Central memory CD8-positive, alpha-beta T cell (primary cell): ENCODE results near the gene NCAM1.

Experiments
- ATAC-seq: fragments of 150-1000 bp; cut with Tn5 transposase; replicated peaks from 2 replicates; pipeline ENCODE4 v1.10.0; 2022; ENCODE audit warnings: mild to moderate bottlenecking, moderate FRiP score, moderate number of reproducible peaks; ENCODE audit not compliant: poor library complexity, severe bottlenecking; ENCODE audit errors: extremely low read depth
- DNase-seq, 2 donors: peaks; one replicate each; pipeline ENCODE4 v3.0.0; 2021; ENCODE audit warnings: low spot score in 2 of 2
- H3K27ac Mint-ChIP-seq: one replicate; pipeline ENCODE4 v1.8.0; 2022; ENCODE audit warnings: low read depth, mild to moderate bottlenecking, moderate library complexity, mixed read lengths
- H3K27me3 Mint-ChIP-seq: one replicate; pipeline ENCODE4 v1.8.0; 2022; ENCODE audit warnings: mixed read lengths
- H3K36me3 Mint-ChIP-seq: one replicate; pipeline ENCODE4 v1.8.0; 2022; ENCODE audit warnings: mild to moderate bottlenecking, moderate library complexity, mixed read lengths; ENCODE audit not compliant: insufficient read depth
- H3K4me1 Mint-ChIP-seq: one replicate; pipeline ENCODE4 v1.8.0; 2022; ENCODE audit warnings: mixed read lengths
- H3K4me3 Mint-ChIP-seq: one replicate; pipeline ENCODE4 v1.8.0; 2022; ENCODE audit warnings: mild to moderate bottlenecking, moderate library complexity, mixed read lengths
- H3K9me3 Mint-ChIP-seq: one replicate; pipeline ENCODE4 v1.8.0; 2022; ENCODE audit warnings: mixed read lengths

Gene NCAM1

GRCh38 chr11:113324250-113324649, 363.0 kb downstream of the NCAM1 start:
- H3K27me3 Mint-ChIP-seq: no peaks in the 10 kb centered on the region
- H3K4me3 Mint-ChIP-seq: no peak overlapping the region
- H3K4me1 Mint-ChIP-seq: no peaks in the 10 kb centered on the region
- no peaks in the 10 kb centered on the region for H3K9me3 Mint-ChIP-seq
- no peak for ATAC-seq
- peaks cover 16% of the 10 kb centered on the region for H3K36me3 Mint-ChIP-seq
- no peak overlapping the region for H3K27ac Mint-ChIP-seq
- DNase-seq: no peak
